AG09309 (cell line): ENCODE data around the gene TMEM164.

Experiments
- DNase-seq: peaks from one replicate; pipeline ENCODE4 v3.0.0-alpha.2; 2010; ENCODE audit warnings: low read depth
- H3K4me3 ChIP-seq: 2 replicates; pipeline ENCODE4 v1.5.1; 2011; ENCODE audit warnings: mild to moderate bottlenecking, low read depth, low read length, moderate library complexity; ENCODE audit not compliant: control insufficient read depth
- TF ChIP-seq, protein P1 (sequence below): IDR thresholded peaks from 2 replicates; pipeline ENCODE4 v1.5.1; 2011; ENCODE audit warnings: mild to moderate bottlenecking, low read depth, low read length, inconsistent platforms; ENCODE audit not compliant: insufficient read depth, control insufficient read depth; ENCODE audit errors: missing control alignments

TMEM164 gene

DNA sequence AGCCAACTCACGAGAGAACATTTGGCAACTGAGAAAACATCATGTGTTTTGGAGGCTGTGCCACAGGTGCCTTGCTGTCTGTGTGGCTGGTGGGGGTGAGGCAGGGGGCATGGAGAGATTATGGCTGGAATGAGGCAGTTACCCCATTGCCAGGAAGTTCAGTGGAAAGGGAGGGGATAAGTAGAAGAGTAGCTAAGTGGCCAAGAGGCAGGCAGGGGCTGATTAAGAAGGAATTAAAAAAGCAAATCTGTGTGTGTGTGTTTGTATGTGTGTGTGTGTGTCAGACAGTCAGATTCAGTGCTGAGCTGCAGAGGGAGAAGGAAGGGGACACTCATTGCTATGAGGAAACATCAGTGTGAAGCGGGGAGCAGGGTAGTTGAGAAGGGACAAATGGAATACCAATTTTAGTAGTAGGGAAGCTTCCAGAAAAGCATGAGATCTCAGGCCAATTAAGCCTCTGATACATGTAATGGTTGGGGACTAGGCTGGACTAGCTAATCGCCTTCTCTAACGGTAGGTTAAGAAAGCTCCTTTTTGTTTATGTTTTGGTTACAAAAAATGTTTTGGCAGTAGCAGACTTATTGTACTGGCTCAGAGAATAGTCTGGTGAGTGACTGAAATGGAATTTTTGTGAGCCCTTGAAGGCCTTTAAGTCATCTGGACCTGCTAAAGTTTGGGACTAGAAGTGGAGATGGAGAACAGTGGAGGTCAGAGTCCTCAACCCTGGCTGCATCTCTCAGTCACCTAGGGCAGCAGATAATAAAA is 18.5 kb downstream of the TMEM164 start:
- TF ChIP-seq, protein P1, sequence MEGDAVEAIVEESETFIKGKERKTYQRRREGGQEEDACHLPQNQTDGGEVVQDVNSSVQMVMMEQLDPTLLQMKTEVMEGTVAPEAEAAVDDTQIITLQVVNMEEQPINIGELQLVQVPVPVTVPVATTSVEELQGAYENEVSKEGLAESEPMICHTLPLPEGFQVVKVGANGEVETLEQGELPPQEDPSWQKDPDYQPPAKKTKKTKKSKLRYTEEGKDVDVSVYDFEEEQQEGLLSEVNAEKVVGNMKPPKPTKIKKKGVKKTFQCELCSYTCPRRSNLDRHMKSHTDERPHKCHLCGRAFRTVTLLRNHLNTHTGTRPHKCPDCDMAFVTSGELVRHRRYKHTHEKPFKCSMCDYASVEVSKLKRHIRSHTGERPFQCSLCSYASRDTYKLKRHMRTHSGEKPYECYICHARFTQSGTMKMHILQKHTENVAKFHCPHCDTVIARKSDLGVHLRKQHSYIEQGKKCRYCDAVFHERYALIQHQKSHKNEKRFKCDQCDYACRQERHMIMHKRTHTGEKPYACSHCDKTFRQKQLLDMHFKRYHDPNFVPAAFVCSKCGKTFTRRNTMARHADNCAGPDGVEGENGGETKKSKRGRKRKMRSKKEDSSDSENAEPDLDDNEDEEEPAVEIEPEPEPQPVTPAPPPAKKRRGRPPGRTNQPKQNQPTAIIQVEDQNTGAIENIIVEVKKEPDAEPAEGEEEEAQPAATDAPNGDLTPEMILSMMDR, result no peak
- DNase-seq, result peak; percentile 60
- no peak overlapping the region for H3K4me3 ChIP-seq

DNA sequence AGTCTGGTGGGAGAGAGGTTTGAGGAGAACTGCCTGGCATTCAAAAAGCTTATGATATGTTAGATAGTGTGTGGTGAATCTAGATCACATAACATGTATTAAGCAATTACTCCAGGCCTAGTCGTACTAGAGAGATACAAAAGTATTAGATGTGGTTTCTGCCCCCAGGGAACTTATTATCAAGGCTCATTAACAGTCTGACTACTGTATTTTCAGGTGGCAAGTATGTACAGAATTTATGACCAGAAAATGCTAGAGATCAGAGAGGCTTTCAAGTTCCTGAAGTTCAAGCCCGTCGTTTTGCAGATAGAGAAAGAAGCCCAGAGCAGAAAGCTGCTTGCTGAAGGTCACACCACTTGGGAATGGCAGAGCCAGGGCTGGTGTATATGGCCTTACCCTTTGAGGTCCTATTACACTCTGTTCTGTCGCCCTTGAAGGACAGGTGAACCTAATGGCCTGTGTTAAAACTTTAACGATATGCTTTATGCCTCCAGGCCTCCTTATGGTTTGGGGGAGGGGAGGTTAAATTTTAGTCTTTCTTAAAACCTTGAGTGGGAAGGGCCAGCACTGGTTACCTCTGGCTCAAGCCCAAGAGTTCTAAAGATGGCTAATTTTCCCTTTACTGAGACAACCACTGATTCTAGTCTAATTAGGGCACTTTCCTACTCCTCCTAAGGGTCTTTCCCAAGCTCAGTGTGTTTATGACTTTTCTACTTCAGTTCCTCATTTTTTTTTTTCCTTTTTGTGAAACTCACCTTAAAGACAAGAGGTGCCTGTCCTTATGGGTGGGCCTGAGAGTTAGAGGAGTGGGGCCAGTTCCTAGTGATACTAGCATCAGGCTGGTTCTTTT is 19.9 kb downstream of the TMEM164 start:
- H3K4me3 ChIP-seq, result no peak overlapping the region
- no peak for DNase-seq
- TF ChIP-seq, protein P1, result no peak

DNA sequence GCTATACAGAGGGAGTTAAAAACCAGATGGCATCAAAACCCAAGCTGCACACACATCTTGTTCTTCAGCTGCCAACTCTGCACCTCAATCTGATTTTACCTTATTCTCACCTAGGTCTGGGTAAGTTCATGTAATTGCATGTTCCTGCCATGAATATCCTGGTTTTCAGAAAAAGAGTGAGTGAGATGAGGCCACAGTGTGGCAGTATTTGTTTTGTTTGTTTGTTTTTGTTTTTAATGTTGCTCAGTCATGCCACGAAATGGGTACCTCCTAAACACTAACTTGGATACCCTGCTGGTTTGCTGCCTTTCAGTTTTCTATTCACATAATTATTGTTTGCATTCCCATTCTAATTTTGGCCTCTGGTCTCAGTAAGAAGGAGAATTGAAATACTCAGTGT is 22.5 kb downstream of the TMEM164 start:
- DNase-seq, result no peak
- TF ChIP-seq, protein P1, result no peak
- H3K4me3 ChIP-seq, result no peak overlapping the region

DNA sequence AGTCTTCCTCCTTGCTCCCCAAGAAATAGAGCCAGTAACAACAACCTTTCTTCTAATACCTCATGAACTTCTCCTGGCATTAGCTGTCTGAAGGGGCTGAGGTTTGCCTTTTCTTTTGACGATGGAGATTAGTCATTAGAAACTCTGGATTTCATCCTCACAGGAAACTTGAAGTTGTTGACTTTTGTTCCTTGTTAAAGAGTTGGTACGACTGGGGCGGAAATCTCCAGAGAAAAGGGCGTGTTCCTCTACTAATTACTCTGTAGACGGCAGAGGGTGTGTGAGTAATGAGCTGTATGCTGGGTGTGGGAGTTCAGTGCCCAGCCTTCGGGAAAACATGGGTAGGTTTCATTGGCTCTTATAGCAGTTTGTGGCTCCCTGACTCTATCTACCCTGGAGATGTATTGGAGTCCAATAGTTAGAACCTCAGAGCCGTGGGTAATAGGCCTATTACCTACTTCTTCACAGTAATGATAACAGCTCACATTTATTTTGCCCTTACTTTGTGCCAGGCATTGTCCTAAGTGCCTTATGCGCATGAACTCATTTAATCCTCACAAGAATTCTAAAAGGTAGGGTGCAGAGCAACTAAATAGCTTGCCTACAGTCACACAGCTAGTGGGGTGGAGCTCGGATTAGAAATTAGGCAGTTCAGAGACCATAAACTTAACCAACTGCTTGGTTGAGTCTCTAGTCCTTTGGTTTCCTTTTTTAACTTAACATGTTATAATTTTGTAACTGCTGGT is 23.4 kb downstream of the TMEM164 start:
- no peak overlapping the region for H3K4me3 ChIP-seq
- TF ChIP-seq, protein P1, result no peak
- DNase-seq, result no peak

DNA sequence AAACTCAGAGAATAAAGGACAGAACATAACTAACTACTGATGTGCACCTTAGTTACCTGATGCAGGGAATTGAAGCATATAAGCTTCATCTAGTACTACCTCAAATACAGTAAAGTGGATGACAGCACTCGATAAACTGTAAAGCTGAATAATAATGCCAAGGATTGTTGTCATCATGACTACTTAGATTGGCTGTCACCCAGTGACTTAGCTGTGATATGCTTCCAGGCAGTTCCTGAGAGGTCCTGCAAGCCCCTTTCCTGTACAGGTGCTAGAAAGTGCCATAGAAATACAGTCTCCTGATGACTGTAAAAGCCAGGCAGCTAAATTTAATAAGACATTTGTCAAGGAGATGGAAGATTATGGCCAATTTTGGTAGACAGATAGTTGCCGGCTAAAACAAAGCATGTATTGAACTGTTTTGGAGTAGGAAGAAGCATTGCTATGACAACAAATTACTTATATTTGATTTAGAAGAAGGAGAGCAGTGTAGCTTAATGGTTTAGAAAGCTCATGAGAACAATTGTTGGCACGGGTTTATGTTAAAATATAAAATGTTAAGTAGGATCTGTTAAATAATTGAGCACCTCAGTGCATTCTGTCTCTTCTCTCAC is 29.7 kb downstream of the TMEM164 start:
- DNase-seq, result no peak
- no peak overlapping the region for H3K4me3 ChIP-seq
- TF ChIP-seq, protein P1, result no peak

DNA sequence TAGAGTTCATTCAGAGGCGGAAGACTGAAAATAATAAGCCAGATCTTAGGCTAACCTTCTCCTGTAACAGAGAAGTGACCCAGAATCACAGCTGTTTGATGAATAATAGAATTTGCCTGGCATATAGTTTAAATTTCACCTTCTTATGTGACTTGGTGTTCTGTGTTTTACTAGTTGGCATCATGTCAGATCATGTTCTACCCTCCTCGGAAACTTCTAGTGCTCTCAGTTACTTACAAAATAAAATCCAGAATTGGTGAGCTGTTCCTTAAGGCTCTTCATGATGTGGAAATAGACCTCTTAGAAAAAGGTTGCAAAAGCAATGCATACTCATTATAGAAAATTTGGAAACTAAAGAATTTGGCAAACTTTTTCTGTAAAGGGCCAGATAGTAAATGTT is 31.1 kb downstream of the TMEM164 start:
- TF ChIP-seq, protein P1, result no peak
- H3K4me3 ChIP-seq, result no peak overlapping the region
- DNase-seq, result no peak
